ENCODE results near the gene TMIGD2.
A peak's percentile ranks its signal among the peaks of the same experiment; 100 is the strongest.

TMIGD2 gene

GRCh38 chr19:4326215-4326836 is 24.1 kb upstream of the TMIGD2 start:
- no peak for DNase-seq (ENCODE audit: low spot score)

- no peak for DNase-seq (ENCODE audit: low spot score)
Observed at GRCh38 chr19:4324228-4324627, 22.0 kb upstream of the TMIGD2 start.

- no peak for DNase-seq (ENCODE audit: low spot score)
Observed at GRCh38 chr19:4323692-4324091, 21.5 kb upstream of the TMIGD2 start.

GRCh38 chr19:4322942-4323665 is 20.9 kb upstream of the TMIGD2 start:
- DNase-seq (ENCODE audit: low spot score), result no peak

- no peak for DNase-seq (ENCODE audit: low spot score)
Observed at GRCh38 chr19:4320419-4320818, 18.2 kb upstream of the TMIGD2 start.

DNA sequence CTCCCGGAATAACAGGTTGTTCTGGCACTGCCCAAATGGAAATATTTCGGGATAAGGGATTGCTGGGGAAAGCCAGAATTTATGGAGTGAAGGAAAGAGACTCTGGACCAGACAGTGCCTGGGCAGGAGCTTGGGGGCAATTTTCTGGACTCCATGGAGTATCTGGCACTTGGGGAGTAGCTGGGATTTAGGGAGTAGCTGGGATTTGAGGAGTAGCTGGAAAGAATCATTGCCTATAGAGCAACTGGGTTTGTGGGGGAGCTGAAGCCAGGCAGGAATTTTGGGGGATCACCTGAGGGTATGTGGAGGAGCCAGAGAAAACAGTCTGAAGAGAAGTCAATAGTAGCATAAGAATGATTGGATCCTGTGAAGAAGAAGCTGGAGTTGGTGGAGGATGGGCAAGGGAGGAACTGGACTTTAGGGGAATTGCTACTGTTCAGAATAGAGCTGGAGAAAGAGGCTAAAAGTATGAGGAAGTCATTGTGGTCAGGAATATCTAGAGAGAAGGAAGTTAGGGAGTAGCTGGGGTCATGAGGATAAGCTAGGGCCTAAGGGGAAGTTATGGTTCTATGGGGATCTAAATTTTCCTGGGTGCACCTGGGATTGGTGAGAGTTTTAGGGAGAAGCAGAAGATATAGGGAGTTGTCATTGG is 17.0 kb upstream of the TMIGD2 start:
- DNase-seq (ENCODE audit: low spot score), result no peak

GRCh38 chr19:4318460-4318859 is 16.3 kb upstream of the TMIGD2 start:
- DNase-seq (ENCODE audit: low spot score), result no peak

- DNase-seq (ENCODE audit: low spot score), result no peak
Observed at GRCh38 chr19:4316956-4317355, 14.8 kb upstream of the TMIGD2 start.

GRCh38 chr19:4313847-4314490 is 11.8 kb upstream of the TMIGD2 start:
- DNase-seq (ENCODE audit: low spot score), result no peak

DNA sequence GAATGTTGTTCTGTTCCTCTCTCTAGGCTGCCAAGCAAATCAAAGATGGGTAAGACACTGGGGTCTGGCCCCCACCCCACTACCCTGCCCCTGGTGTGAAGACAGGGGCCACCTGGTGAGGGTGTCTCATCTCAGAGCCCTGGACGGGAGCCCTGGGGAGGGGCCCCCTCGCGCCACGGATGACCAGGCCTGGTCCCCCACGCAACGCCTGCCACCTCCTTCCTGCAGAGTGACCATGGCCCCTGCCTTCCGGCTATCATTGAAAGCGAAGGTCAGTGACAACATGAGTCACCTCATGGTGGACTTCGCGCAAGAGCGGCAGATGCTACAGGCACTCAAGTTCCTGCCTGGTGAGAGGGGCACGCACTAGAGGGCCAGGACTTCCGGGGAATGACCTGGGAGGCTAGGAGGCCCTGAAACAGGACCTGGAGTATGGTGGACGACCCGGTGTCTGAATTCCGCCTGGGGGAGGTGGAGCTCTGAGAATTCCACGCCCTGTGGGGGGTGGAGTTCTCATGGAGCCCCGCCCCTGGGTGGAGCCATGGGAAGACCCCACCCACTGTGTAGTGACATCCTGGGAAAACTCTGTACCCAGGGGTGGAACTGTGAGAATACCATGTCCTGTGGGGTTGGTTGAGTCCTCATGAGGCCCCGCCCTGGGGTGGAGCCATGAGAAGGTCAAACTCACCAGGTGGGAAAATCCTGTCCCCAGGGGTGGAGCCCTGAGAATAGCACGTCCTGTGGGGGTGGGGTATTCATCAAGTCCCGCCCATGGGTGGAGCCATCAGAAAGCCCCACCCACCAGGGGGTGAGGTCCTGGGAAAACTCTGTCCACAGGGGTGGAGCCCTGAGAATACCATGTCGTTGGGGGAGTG is 8.3 kb upstream of the TMIGD2 start:
- DNase-seq (ENCODE audit: low spot score), result no peak

DNA sequence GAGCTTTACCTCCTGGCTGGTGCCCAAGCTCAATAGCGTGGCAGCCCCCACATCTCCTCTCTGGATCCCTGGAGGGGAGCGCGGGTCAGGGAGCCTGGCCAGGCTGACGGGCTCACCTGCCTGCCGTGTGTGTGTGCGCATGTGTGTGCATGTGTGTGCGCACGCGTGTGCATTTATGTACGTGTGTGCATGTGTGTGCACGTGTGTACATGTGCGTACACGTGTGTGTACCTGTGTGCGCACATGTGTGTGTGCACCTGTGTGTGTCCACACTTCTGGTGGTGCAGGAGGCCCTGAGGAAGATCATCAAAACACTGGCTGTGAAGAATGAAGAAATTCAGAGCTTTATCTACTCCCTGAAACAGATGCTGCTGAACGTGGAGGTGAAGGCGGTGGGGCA is 3.5 kb upstream of the TMIGD2 start:
- no peak for DNase-seq (ENCODE audit: low spot score)

GRCh38 chr19:4305257-4305612 is 3.0 kb upstream of the TMIGD2 start:
- DNase-seq (ENCODE audit: low spot score), result no peak

DNA sequence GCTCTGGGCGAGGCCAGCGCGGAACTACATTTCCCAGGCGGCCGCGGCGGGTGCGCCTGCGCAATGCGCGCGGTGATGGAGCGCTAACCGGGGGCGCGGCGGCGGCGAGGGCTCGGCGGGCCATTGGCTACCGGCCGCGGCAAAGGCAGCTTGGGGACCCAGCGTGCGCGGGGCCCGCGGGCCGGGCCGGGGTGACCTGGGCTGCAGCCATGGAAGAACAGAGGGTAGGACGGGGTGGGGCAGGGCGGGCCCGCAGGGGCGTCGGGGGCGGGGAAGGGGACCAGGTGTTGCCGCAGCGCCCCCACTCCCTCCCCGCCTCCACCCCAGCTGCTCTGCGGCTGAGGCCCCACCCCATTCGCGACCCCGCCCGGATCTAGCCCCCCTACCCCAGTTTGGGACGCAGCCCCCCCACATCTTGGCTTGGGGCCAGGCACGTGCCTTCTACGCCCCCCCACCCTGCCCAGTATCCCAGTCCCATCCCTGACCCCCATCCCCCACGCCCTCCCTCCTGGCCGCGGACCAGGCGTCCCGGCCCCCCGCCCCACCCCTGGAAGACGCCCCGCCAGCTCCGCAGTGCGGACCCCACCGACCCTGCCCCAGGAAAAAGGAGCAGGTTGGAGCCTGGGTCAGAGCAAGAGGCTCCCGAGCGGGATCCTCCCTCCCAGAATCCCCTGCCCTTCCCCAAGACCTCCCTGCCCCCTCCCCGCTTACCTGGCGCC is 2.5 kb upstream of the TMIGD2 start, which contains the start of gene FSD1:
Gene FSD1, plus strand, starts transcription at position 61 of the 719 bp plus-strand sequence. Its CDS starts 149 bp downstream, at position 210.
- peak; percentile 95 for DNase-seq (ENCODE audit: low spot score)

GRCh38 chr19:4303819-4304537 is 1.8 kb upstream of the TMIGD2 start:
- no peak for DNase-seq (ENCODE audit: low spot score)

GRCh38 chr19:4301590-4302242 is 473 bp downstream of the TMIGD2 start:
- DNase-seq (ENCODE audit: low spot score), result no peak

GRCh38 chr19:4300589-4300988 is 1.6 kb downstream of the TMIGD2 start:
- DNase-seq (ENCODE audit: low spot score), result no peak

DNA sequence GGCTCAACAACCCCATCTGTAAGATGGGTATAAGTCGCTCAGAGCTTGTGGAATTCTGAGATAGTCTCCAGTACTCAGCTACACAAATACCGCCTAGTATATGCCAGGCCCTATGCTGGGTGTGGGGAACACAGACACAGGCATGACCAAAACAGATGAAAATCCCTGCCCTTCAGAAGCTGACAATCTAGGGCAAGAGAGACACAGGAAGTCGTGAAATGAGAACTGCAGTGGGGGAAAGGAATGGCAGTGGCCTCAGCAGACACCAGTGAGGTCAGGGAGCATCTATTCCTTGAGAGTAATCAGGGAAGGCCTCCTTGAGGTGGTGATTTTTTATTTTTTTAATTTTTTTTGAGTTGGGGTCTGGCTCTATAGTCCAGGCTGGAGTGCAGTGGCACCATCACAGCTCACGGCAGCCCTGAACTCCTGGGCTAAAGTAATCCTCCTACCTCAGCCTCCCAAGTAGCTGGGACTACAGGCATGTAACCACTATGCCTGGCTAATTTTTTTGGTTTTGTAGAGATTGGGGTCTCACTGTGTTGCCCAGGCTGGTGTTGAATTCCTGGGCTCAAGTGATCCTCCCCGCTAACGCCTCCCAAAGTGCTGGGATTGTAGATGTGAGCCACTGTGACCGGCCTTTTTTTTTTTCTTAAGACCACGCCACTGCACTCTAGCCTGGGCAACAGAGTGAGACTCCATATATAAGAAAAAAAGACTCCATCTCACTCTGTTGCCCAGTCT is 3.2 kb downstream of the TMIGD2 start:
- DNase-seq (ENCODE audit: low spot score), result no peak

GRCh38 chr19:4297901-4298809 is 4.0 kb downstream of the TMIGD2 start:
- DNase-seq (ENCODE audit: low spot score), result no peak
